GM18907 (cell line): ENCODE results near the gene CHRFAM7A.
"Not testable (repeated sequence)": the region's sequence is repeated elsewhere in the genome, so short reads cannot be mapped to it uniquely, and the experiment has no call there.

Experiments used
- ATAC-seq: cut with Tn5 transposase; IDR thresholded peaks from one replicate; pipeline ENCODE4 v1.9.1; 2021; ENCODE audit warnings: mild to moderate bottlenecking, moderate library complexity; ENCODE audit not compliant: unreplicated experiment

Gene CHRFAM7A

GRCh38 chr15:30392766-30393663, at the start of gene CHRFAM7A:
Gene CHRFAM7A (minus strand): TSS chr15:30393540. CDS start chr15:30383351, 10,189 bp downstream.
- not testable (repeated sequence) for ATAC-seq

DNA sequence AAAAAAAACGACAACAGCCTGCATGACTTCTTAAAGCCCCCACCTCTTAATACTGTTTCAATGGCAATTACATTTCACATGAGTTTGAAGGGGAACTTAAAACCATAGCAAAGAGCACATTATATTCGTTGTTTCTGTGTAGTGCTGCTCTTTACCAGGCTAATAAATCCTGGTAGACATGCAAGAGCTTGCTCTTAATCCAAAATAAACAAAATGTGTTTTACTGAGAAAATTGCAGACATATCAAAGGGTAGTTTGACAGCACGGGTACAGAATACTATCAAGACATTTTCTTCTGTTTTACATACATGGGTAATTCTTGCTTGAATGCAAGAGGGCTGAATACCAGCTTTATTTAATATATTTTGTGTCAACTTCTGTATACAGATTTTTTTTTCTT, 45.0 kb upstream of the CHRFAM7A start:
- ATAC-seq, result not testable (repeated sequence)

DNA sequence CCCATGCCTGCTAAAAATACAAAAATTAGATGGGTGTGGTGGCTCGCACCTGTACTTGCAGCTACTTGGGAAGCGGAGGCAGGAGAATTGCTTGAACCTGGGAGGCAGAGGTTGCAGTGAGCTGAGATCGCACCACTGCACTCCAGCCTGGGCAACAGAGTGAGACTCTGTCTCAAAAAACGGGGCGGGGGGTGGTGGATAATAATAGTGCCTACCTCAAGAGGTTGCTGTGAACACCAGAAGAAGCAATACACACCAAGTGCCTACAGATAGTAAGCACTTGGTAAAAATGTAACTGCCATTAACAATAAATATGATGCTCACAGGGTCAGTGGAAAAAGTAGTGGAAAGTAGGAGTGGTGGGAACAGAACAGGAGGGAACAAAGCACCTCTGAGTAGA, 42.5 kb upstream of the CHRFAM7A start:
- ATAC-seq, result not testable (repeated sequence)

GRCh38 chr15:30420723-30421122, 27.4 kb upstream of the CHRFAM7A start:
- ATAC-seq, result not testable (repeated sequence)

DNA sequence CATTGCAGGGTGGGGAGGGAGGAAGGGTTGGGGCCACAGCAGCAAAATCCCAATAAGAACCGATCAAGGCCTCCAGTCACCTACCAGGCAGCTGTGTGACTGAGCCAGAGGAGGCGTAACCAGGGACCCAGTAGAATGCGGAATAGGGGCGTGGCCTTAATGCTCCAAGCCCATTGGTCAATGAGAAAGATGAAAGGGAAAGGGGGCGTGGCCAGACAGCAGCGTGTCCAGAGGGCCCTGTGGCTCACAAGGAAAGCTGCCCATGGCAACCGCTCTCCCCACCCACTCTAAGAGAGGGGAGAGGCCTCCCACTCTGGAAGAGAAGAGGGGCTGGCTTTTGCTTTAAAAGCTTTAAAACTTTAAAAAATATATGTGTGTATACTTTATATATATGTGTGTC, 20.8 kb upstream of the CHRFAM7A start, which contains the start of gene GOLGA8R:
Gene GOLGA8R, minus strand, starts transcription at position 101 of the 400 bp plus-strand sequence. Its CDS starts 98 bp downstream, at position 3.
- not testable (repeated sequence) for ATAC-seq

- not testable (repeated sequence) for ATAC-seq
Measured at GRCh38 chr15:30407636-30408035, 14.3 kb upstream of the CHRFAM7A start.

DNA sequence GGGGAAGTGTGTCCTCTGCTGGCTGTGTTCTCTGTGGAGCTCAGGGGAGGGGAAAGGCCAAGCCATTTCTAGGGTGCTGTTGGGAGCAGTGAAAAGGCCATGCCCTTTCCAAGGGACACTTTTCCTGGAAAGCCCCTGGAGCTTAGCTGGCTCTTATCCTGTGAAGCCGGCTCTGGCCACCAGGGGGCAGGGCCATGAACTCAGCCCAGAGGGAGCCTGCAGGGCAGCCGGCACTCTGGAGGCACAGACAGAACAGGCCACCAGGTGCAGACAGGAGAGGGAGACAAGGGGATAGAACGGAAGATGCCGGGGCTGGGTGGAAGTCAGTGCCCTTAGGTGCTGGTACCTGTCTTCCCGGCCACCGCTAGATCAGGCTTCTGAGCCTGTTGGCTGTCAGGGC, 5.6 kb upstream of the CHRFAM7A start:
- ATAC-seq, result not testable (repeated sequence)

GRCh38 chr15:30393664-30393991, 288 bp upstream of the CHRFAM7A start:
- not testable (repeated sequence) for ATAC-seq

- not testable (repeated sequence) for ATAC-seq
Measured at GRCh38 chr15:30386318-30386887, 6.9 kb downstream of the CHRFAM7A start.

DNA sequence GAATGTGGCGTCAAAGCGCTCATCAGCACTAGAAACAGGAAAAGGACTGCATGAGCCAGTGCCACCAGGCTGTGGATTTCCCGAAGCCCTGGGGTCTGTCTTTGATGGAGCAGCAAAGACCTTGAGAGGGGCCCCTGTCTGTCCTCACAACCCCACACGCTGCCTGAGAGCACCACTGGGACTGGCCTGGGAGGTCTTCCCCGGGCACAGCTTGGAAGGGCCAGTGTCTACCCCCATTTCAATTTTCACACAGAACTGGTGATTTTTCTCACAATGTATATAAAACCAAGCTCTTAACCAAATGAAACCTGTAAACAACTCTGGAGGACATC, 16.3 kb downstream of the CHRFAM7A start:
- ATAC-seq, result not testable (repeated sequence)

GRCh38 chr15:30376375-30377081, 16.8 kb downstream of the CHRFAM7A start:
- not testable (repeated sequence) for ATAC-seq

DNA sequence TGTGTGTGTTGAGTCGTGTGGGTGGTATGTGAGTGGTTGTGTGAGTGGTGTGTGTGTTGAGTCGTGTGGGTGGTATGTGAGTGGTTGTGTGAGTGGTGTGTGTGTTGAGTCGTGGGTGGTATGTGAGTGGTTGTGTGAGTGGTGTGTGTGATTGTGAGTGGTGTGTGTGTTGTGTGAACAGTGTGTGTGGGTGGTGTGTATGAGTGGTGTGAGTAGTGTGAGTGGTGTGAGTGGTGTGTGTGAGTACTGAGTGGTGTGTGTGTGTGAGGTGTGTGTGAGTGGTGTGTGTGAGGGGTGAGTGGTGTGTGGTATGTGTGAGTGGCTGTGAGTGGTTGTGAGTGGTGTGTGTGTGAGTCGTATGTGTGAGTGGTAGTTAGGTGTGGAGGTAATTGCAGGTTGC, 17.5 kb downstream of the CHRFAM7A start:
- not testable (repeated sequence) for ATAC-seq

DNA sequence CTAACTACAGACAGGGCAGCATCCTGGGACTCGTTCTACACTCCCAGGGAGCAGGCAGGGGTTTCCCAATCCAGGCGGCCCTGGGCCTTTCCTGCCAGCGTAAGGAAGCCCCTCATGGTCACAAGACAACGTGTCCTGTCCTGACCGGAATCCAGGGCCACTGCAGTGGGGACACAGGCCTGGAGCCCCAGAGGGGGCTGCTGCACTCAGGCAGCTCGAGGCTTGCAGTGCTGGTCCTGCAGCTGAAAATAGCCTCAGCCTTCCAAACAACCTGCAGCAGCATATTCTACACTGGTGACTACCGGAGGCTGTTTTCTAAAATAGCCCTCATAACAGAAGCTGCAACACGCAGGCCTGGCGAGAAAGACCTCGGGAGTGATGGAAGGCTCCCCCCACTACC, 18.5 kb downstream of the CHRFAM7A start:
- not testable (repeated sequence) for ATAC-seq

DNA sequence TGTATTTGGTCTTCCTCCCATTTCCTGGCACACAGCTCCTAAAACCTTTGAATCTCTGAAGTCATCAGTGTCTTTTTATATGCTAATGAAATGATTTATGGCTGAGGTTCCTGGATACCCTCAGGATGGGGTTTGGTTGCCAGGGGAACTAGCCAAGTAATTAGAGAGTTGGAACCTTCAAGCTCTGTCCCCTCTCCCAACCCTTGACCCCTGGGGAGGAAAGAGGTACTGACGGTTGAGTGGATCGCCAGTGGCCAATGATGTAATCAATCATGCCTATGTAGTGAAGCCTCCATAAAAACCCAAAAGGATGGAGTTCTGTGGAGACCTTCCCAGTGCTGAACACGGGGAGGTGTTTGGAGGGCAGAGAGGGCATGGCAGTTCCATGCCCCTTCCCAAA, 25.1 kb downstream of the CHRFAM7A start:
- not testable (repeated sequence) for ATAC-seq

DNA sequence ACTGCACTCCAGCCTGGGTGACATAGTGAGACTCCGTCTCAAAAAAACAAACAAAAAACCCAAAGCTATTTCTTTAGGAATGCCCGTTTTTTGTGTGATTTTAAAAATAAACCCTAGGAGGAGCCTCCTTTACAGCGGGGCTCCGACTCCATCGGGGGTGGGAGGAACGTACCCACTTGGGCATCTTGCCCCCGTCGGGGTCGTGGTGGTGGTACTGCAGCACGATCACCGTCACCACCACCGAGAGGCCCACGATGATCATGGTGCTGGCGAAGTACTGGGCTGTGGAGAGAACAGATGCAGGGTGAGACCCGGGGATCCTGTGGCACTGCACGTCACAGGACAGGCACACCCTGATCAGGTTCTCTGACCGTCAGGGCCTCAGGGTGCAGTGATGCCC, 26.1 kb downstream of the CHRFAM7A start:
- ATAC-seq, result not testable (repeated sequence)

DNA sequence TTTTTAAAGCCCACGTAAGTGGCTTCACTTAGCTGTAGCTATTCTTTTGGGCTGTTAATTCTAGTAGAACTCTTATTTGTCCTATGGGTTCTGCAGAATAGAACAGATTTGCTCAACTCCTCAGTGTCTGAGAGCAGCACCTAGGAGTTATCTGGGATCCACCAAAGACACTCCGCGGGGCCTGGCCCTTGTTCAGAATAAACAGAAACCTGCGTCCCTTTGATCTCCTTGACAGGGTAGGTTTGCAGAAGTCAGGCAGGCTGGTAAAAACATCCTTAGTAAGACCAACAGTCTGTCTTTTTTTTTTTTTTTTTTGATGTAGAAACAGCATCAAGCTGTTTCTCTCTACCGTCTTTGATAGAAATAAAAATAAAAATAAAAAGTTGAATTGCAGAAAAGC, 31.9 kb downstream of the CHRFAM7A start:
- ATAC-seq, result not testable (repeated sequence)

DNA sequence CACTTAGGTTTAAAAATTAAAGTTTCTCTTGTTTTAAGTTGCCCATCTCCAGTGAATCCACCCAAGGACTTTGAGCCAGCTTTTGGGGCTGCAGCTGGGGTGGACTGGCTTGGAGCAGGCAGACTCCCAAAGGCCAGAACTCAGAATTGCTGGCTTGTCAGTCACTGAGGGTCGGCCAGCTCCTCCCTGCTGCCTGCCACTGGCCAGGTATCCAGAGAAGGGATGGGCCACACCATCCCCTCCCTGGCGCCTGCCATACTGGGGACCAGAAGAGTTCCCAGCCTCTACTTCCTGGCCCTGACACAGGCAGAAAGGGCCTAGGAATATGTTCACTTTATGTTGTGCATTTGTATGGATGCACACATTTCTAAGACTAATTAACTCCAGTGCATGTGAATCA, 32.4 kb downstream of the CHRFAM7A start:
- not testable (repeated sequence) for ATAC-seq

DNA sequence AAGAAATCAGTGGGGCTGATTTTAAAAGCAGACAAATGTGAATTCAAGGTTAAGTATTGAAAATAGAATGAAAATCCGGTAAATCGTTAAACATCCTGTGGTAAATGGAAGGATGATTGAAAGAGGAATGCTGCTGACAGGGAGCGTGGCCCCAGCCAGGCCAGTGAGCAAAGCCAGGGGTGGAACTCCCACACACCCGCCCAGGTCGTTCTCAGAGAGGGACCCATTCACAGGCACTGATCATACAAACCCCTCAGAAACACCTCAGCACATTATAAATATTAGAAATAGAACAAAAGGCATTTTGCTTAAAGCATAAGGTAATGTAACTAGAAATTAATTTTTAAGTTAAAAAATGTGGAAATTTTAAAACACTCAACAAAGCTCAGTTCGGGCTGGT, 38.3 kb downstream of the CHRFAM7A start:
- ATAC-seq, result not testable (repeated sequence)

GRCh38 chr15:30349803-30350202, 43.5 kb downstream of the CHRFAM7A start:
- not testable (repeated sequence) for ATAC-seq

DNA sequence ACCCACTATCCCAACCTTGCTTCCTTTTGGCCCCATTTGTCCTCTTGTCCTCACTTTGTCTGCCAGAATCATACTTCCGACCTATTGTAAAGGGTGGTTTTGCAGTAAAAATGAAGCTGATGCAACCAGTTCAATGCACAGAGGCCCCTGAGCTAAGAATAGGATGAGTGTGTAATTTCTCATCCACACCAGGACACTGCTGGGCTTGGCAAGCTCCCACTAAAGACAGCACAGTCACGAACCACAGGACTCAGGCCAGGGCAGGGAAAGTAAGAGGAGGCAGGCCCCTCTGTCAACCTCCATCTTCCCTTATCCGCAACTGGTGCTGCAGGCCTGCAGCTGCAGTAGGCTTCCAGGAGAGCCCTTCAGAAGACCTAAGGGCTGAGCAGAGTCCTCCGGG, 56.8 kb downstream of the CHRFAM7A start:
- ATAC-seq, result not testable (repeated sequence)

DNA sequence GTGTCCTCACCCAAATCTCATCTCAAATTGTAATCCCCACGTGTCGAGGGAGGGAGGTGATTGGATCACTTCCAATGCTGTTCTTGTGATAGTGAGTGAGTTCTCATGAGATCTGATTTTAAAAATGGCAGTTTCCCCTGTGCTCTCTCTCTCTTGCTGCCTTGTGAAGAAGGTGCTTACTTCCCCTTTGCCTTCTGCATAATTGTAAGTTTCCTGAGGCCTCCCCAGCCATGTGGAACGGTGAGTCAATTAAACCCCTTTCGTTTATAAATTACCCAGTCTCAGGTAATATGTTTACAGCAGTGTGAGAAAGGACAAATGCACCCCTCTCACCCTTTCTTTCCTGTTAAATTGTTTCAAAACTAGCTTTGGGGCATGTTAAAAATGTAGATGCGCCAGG, 59.2 kb downstream of the CHRFAM7A start:
- peak; percentile 78 for ATAC-seq
